ENCODE results near the gene IGLL5.

IGLL5 gene

DNA sequence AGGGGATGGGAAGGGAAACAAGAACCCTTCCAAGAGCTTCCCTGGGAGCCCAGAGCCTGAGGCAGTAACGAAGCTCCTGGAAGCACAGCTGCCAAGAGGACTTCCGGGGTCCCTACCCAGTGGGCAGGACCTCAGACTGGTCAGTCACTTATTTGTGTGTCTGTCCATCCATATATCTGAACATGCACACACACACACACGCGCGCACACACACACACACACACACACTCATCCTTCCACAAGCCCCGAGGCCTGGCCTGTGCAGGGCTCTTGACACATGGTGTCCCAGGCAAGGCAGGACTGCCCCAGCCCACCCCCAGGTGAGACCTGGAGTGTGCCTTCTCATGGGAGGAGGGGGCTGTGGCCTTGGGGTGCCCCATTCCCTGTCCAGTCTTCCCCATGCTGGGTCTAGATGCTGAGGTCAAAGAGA lies 44.9 kb downstream of the IGLL5 start:
- Histone ChIP-seq H3K27ac (peak overlapping the region in 1 of 21 experiments; percentile 52), H3K4me3 (no peak overlapping the region)

- peak overlapping the region in 1 of 21 experiments; percentile 52 for H3K27ac ChIP-seq
Observed at GRCh38 chr22:22933100-22933806, 45.6 kb downstream of the IGLL5 start.

GRCh38 chr22:22933807-22934542 lies 46.4 kb downstream of the IGLL5 start:
- Histone ChIP-seq H3K27ac (no peak overlapping the region), H3K4me3 (no peak overlapping the region)

More at GRCh38 chr22:22933100-22933806, 45.6 kb downstream of the IGLL5 start:
- no peak overlapping the region for H3K4me3 ChIP-seq

DNA sequence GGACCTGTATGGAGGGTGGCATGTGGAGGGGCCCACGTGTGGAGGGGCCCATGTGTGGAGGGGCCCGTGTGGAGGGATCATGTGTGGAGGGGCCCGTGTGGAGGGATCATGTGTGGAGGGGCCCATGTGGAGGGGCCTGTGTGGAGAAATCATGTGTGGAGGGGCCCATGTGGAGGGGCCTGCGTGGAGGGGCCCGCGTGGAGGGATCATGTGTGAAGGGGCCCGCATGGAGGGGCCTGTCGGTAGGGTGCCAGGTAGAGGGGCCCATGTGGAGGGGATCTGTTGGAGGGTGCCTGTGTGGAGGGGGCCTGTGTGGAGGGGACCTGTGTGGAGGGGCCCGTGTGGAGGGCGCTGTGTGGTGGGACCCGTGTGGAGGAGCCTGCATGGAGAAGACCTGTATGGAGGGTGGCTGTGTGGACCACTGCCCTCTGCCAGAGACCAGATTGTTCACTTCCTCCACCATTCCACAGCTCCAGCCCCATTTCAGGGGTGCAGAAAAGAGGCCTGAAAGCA lies 47.0 kb downstream of the IGLL5 start:
- Histone ChIP-seq H3K4me3 (no peak overlapping the region), H3K27ac (peak overlapping the region in 1 of 21 experiments; percentile 1)

- H3K27ac ChIP-seq, result peak overlapping the region in 2 of 21 experiments; percentile 1 to 11
- H3K4me3 ChIP-seq, result no peak overlapping the region
Observed at GRCh38 chr22:22935056-22935545, 47.5 kb downstream of the IGLL5 start.

GRCh38 chr22:22935546-22936157 lies 48.0 kb downstream of the IGLL5 start:
- Histone ChIP-seq H3K27ac (peak overlapping the region in 1 of 21 experiments; percentile 11), H3K4me3 (no peak overlapping the region)

- Histone ChIP-seq H3K4me3 (no peak overlapping the region), H3K27ac (no peak overlapping the region)
Observed at GRCh38 chr22:22936180-22936914, 48.7 kb downstream of the IGLL5 start.

GRCh38 chr22:22936915-22937656 lies 49.5 kb downstream of the IGLL5 start:
- H3K27ac ChIP-seq, result no peak overlapping the region
- no peak overlapping the region for H3K4me3 ChIP-seq

- Histone ChIP-seq H3K4me3 (no peak overlapping the region), H3K27ac (no peak overlapping the region)
Observed at GRCh38 chr22:22937894-22938480, 50.4 kb downstream of the IGLL5 start.

- Histone ChIP-seq H3K27ac (no peak overlapping the region), H3K4me3 (no peak overlapping the region)
Observed at GRCh38 chr22:22938672-22939587, 51.3 kb downstream of the IGLL5 start.

DNA sequence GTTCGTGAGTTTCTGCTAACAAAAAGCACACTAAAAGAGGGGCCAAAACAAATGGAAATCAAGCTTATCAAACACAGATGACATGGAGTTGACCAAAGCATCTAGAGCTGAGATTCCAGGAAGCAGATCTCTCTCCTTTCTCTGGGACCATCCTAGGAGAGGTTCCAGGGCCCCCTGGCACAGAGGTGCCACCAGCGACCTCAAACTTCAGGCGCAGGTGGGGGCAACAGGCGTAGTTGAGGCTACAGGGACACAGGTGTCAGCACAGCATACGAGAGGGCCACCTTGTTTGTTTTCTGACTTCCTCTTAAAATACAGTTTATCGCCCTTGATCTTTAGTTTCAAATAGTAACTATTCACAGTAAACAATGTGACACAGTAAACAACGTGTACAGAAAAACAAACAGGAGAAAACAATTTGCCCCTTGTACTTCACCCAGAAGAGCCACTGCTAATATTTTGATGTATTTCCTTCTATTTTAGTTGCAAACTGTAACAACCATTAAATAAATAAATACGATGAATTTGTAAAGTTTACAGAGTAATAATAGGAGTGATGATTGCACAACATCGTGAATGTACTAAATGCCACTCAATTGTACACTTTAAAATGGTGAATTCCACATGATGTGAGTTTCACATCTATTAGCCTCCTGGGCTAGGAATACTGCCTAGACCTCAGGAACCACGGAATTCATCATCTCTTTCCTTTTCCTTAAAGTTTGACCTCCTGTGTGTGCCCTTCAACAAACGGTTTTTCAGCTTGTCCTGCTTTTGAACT lies 52.2 kb downstream of the IGLL5 start:
- H3K27ac ChIP-seq, result no peak overlapping the region
- H3K4me3 ChIP-seq, result no peak overlapping the region

DNA sequence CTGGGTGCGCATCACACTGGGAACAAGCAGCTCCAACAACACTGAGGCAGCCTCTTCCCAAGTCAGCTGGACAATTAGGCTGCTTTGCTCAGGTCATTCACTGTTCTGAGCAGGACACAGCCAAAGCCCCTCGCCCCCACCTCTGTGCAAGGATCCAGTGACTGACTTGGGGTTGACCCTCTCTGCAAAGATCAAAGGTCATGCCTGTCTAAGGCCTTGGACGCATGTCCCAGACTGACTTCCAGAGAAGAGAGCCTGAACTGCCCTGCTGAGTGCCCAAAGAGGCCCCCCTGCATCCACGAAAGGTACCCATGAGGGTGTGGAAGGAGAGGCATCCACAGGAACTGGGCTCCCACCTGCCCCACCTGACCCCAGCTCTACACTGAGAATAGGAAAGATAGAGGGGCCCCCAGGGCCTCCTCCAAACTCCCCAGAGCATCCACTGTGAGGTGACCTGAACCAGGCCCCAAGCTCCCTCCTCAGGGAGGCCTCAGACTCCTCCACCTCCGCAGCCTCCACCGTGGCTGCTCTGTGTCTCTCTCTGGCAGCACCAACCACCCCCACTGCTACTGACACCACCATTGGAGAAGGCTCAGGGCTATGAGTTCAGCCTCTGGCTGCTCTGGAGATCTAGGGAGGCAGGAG lies 53.5 kb downstream of the IGLL5 start:
- no peak overlapping the region for H3K27ac ChIP-seq

GRCh38 chr22:22941831-22942510 lies 54.4 kb downstream of the IGLL5 start:
- Histone ChIP-seq H3K27ac (no peak overlapping the region), H3K4me3 (no peak overlapping the region)

More for the DNA sequence above, 53.5 kb downstream of the IGLL5 start:
- H3K4me3 ChIP-seq, result no peak overlapping the region

DNA sequence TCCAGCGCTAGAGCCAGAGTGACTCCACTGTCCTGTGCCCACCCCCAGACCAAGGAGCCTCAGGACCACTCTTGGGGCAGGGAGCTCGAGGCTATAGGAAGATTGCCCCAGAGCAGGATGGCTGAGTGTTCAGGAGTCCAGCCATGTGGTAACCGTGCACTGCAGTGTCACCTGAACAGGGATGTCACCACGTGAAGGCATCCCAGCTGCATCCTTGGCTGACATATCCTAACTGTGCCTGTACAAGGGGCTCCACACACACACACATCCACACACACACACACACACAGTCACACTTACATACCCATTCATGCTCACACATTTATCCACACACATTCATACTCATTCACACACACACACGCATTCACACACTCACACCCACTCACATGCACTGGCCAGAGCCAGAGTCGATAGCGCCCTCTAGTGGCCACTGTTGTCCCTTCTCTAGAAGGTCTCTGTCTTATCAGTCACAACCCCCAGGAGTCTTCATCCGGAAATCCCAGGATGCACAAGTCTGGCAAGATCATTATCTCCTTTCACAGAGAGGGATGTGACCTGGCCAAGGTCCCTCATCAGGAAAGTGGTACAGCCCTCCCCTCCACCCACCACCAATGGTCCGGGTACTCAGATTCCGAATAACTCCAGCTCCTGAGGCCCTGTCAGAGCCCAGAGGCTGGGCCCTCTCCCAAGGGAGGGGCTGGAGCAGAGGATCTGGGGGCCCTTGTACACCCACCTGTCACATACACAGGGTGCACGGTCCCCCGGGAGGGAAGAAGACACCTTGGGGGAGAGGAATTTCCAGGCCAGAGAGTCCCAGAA lies 55.1 kb downstream of the IGLL5 start:
- Histone ChIP-seq H3K27ac (no peak overlapping the region), H3K4me3 (no peak overlapping the region)
